ENCODE data around the gene CCR4.
"Not testable (repeated sequence)": the region's sequence is repeated elsewhere in the genome, so short reads cannot be mapped to it uniquely, and the experiment has no call there.

The CCR4 gene

GRCh38 chr3:32952369-32953077, 1.1 kb downstream of the CCR4 start:
- DNase-seq = no peak

GRCh38 chr3:32954506-32954905, 3.1 kb downstream of the CCR4 start:
- no peak for DNase-seq

- DNase-seq = no peak
Measured at GRCh38 chr3:32956750-32957570, 5.5 kb downstream of the CCR4 start.

- no peak for DNase-seq
Measured at GRCh38 chr3:32958509-32958908, 7.1 kb downstream of the CCR4 start.

- no peak for DNase-seq
Measured at GRCh38 chr3:32959371-32959770, 7.9 kb downstream of the CCR4 start.

GRCh38 chr3:32960404-32961170, 9.1 kb downstream of the CCR4 start:
- DNase-seq = no peak

- no peak for DNase-seq
Measured at GRCh38 chr3:32961189-32961715, 9.8 kb downstream of the CCR4 start.

- no peak for DNase-seq
Measured at GRCh38 chr3:32963871-32964270, 12.4 kb downstream of the CCR4 start.

- not testable (repeated sequence) for DNase-seq
Measured at GRCh38 chr3:32964781-32965180, 13.3 kb downstream of the CCR4 start.

- DNase-seq = not testable (repeated sequence)
Measured at GRCh38 chr3:32965617-32966213, 14.3 kb downstream of the CCR4 start.

GRCh38 chr3:32966627-32967026, 15.2 kb downstream of the CCR4 start:
- not testable (repeated sequence) for DNase-seq

GRCh38 chr3:32968166-32968919, 16.9 kb downstream of the CCR4 start:
- DNase-seq = no peak

- no peak for DNase-seq
Measured at GRCh38 chr3:32968920-32969389, 17.5 kb downstream of the CCR4 start.

GRCh38 chr3:32969656-32970055, 18.2 kb downstream of the CCR4 start:
- DNase-seq = no peak

GRCh38 chr3:32971291-32971690, 19.8 kb downstream of the CCR4 start:
- DNase-seq = not testable (repeated sequence)

- no peak for DNase-seq
Measured at GRCh38 chr3:32972482-32973146, 21.2 kb downstream of the CCR4 start.

GRCh38 chr3:32973982-32974381, 22.5 kb downstream of the CCR4 start:
- no peak for DNase-seq

GRCh38 chr3:32975891-32976595, 24.6 kb downstream of the CCR4 start:
- DNase-seq = no peak

- no peak for DNase-seq
Measured at GRCh38 chr3:32977861-32978260, 26.4 kb downstream of the CCR4 start.

- DNase-seq = no peak
Measured at GRCh38 chr3:32978331-32978730, 26.9 kb downstream of the CCR4 start.

GRCh38 chr3:32983124-32983523, 31.7 kb downstream of the CCR4 start:
- DNase-seq = no peak
